ENCODE measurements around the gene ATP6V1B1.
A peak's percentile ranks its signal among the peaks of the same experiment; 100 is the strongest.

Gene ATP6V1B1

GRCh38 chr2:70990216-70990615 is 54.5 kb downstream of the ATP6V1B1 start:
- H3K36me3 ChIP-seq (replicated peaks), result peaks cover 25% of the 10 kb centered on the region
- no peak overlapping the region for H3K27ac ChIP-seq
- TF ChIP-seq CTCF (IDR thresholded peaks at IDR 0.05; ENCODE audit: low read depth, low read length, missing control alignments), result no peak
- H3K4me3 ChIP-seq (ENCODE audit: low read depth, low read length), result no peak overlapping the region
- in situ Hi-C loops (cut with HindIII; ENCODE audit: low pct_ligation_motif_present, low sequenced_read_pairs), result no loop called here
- H3K27me3 ChIP-seq (replicated peaks), result no peaks in the 10 kb centered on the region
- no peak for DNase-seq

GRCh38 chr2:70991142-70991541 is 55.4 kb downstream of the ATP6V1B1 start:
- in situ Hi-C loops (cut with HindIII; ENCODE audit: low pct_ligation_motif_present, low sequenced_read_pairs), result no loop called here
- peaks cover 25% of the 10 kb centered on the region for H3K36me3 ChIP-seq (replicated peaks)
- H3K27me3 ChIP-seq (replicated peaks), result no peaks in the 10 kb centered on the region
- H3K4me3 ChIP-seq (ENCODE audit: low read depth, low read length), result no peak overlapping the region
- no peak for TF ChIP-seq CTCF (IDR thresholded peaks at IDR 0.05; ENCODE audit: low read depth, low read length, missing control alignments)
- no peak for DNase-seq
- no peak overlapping the region for H3K27ac ChIP-seq

GRCh38 chr2:70991742-70992141 is 56.0 kb downstream of the ATP6V1B1 start:
- no peak overlapping the region for H3K4me3 ChIP-seq (ENCODE audit: low read depth, low read length)
- H3K36me3 ChIP-seq (replicated peaks), result peaks cover 25% of the 10 kb centered on the region
- DNase-seq, result no peak
- H3K27me3 ChIP-seq (replicated peaks), result no peaks in the 10 kb centered on the region
- TF ChIP-seq CTCF (IDR thresholded peaks at IDR 0.05; ENCODE audit: low read depth, low read length, missing control alignments), result no peak
- in situ Hi-C loops (cut with HindIII; ENCODE audit: low pct_ligation_motif_present, low sequenced_read_pairs), result no loop called here
- no peak overlapping the region for H3K27ac ChIP-seq

GRCh38 chr2:70992945-70993853 is 57.5 kb downstream of the ATP6V1B1 start:
- in situ Hi-C loops (cut with HindIII; ENCODE audit: low pct_ligation_motif_present, low sequenced_read_pairs), result no loop called here
- peaks cover 12% of the 10 kb centered on the region for H3K36me3 ChIP-seq (replicated peaks)
- H3K27ac ChIP-seq, result no peak overlapping the region
- DNase-seq, result no peak
- H3K4me3 ChIP-seq (ENCODE audit: low read depth, low read length), result peak overlapping the region; percentile 82
- TF ChIP-seq CTCF (IDR thresholded peaks at IDR 0.05; ENCODE audit: low read depth, low read length, missing control alignments), result no peak
- H3K27me3 ChIP-seq (replicated peaks), result no peaks in the 10 kb centered on the region

GRCh38 chr2:70994009-70994698 is 58.5 kb downstream of the ATP6V1B1 start:
- peak overlapping the region; percentile 57 for H3K27ac ChIP-seq
- no peak for DNase-seq

More at GRCh38 chr2:70994009-70994698, 58.5 kb downstream of the ATP6V1B1 start:
- in situ Hi-C loops (cut with HindIII; ENCODE audit: low pct_ligation_motif_present, low sequenced_read_pairs), result no loop called here
- TF ChIP-seq CTCF (IDR thresholded peaks at IDR 0.05; ENCODE audit: low read depth, low read length, missing control alignments), result no peak
- Histone ChIP-seq H3K36me3 (replicated peaks) (peaks cover 2% of the 10 kb centered on the region), H3K27me3 (replicated peaks) (no peaks in the 10 kb centered on the region), H3K4me3 (ENCODE audit: low read depth, low read length) (peak overlapping the region; percentile 82)
